Psoas muscle (tissue), 8 donors: ENCODE results near the gene FBRSL1. TPM values are rescaled to one million over a fixed set of nuclear protein-coding genes. Genes with fewer than 3 reads are reported as not detected.

Experiments used
- ATAC-seq, 4 donors: fragments of 200-7000 bp; cut with Tn5 transposase; one replicate each; pipeline ENCODE4 v1.9.1; 2020; ENCODE audit warnings: moderate library complexity in 3 of 4, mild to moderate bottlenecking in 2 of 4
- DNase-seq, 2 donors: peaks; one replicate each; pipeline ENCODE4 v3.0.0-alpha.2; 2020
- H3K27ac ChIP-seq: fragments of 200-600 bp; one replicate; pipeline ENCODE4 v1.8.0; 2022
- H3K27me3 ChIP-seq, 3 donors: fragments of 200-600 bp in 1 of 3; one replicate each; pipeline versions ENCODE4 v1.6.1 to v1.8.0; 2013 to 2022; ENCODE audit warnings: low read length in 2 of 3, mild to moderate bottlenecking in 2 of 3, moderate library complexity in 1 of 3; ENCODE audit not compliant: insufficient read depth in 3 of 3
- H3K36me3 ChIP-seq, 2 donors: fragments of 200-600 bp in 1 of 2; one replicate each; pipeline versions ENCODE4 v1.6.1 to v1.8.0; 2013 to 2022; ENCODE audit warnings: low read depth in 1 of 2, mild to moderate bottlenecking in 1 of 2, moderate library complexity in 1 of 2; ENCODE audit not compliant: insufficient read depth in 1 of 2
- H3K4me1 ChIP-seq: fragments of 200-600 bp; one replicate; pipeline ENCODE4 v1.8.0; 2022
- H3K4me3 ChIP-seq: fragments of 200-600 bp; one replicate; pipeline ENCODE4 v1.8.0; 2022; ENCODE audit warnings: mild to moderate bottlenecking
- H3K9me3 ChIP-seq: fragments of 200-600 bp; one replicate; pipeline ENCODE4 v1.8.0; 2022
- CTCF ChIP-seq: fragments of 200-600 bp; IDR thresholded peaks from one replicate; pipeline ENCODE4 v1.8.0; 2022; ENCODE audit warnings: antibody characterized with exemption
- WGBS, 3 donors: extraction: QIAGEN DNeasy Blood & Tissue Kit; methylation state at CpG; one replicate each; pipeline versions ENCODE4 v1.1.6 to v1.1.7; 2013; 5-methylcytosine and 5-hydroxymethylcytosine counted together
- intact Hi-C, 2 donors: fragments of 100-400 bp; cut with DNase I; formaldehyde crosslinking; loops; one replicate each; pipeline versions ENCODE4 v1.11.0 to v1.14.2; 2022
- polyA plus RNA-seq, 3 donors: library from polyadenylated mRNA; stranded (reverse); fragments of 200-250 nt; gene quantifications; one replicate each; pipeline ENCODE4 v1.2.3, GENCODE V29; 2013
- total RNA-seq, 4 donors: library from RNA; stranded (reverse); fragmentation: NEBNext Ultra II Directional in 2 of 4; extraction: Animal tissue kit (Norgen Biotek cat#: 25700) in 2 of 4; gene quantifications; one replicate each; pipeline versions ENCODE4 v1.2.1 to v1.2.4, GENCODE V29; 2021 to 2023
- donor health status: healthy with polysubstance abuse.
- donor health status: DM: no; HTN: no; CAD: no; lungs with moderate emphysema.
- donor health status: Bipolar disorder and iron deficiency.
- donor health status: healthy.
- donor health status: DM: yes; HTN: yes; CAD: no.
- donor health status: DM: no; HTN: no; CAD: no.
- donor health status: DM: no; HTN: no; CAD: no.
- donor health status: DM: yes; HTN: yes; CAD: no.

FBRSL1 gene
- total and polyA plus RNA-seq, 7 donors = 23.0 to 54.5 (median 40.1) TPM

GRCh38 chr12:132495629-132496357 lies 5.8 kb downstream of the FBRSL1 start:
- Histone ChIP-seq H3K4me3 (peak overlapping the region; percentile 32), H3K27ac (peak overlapping the region; percentile 74), H3K27me3 (no peaks in the 10 kb centered on the region), H3K9me3 (no peaks in the 10 kb centered on the region), H3K4me1 (peaks cover 90% of the 10 kb centered on the region), H3K36me3 (no peaks in the 10 kb centered on the region)
- no peak for TF ChIP-seq CTCF
- intact Hi-C loops = no loop called here
- DNase-seq (peak in 1 of 2 donors; percentile 43), ATAC-seq (peak; percentile 57 to 72 (median 60))
- 34 to 49% (median 40%) methylated on average over 30 to 31 of the region's 31 CpGs for WGBS, 3 donors

GRCh38 chr12:132496358-132496669 lies 6.4 kb downstream of the FBRSL1 start:
- H3K4me3 ChIP-seq = peak overlapping the region; percentile 32
- no peak for ATAC-seq
- peak overlapping the region; percentile 74 for H3K27ac ChIP-seq
- no peaks in the 10 kb centered on the region for H3K27me3 ChIP-seq
- TF ChIP-seq CTCF = no peak
- 75 to 84% (median 80%) methylated on average over 10 of the region's 10 CpGs for WGBS, 3 donors
- DNase-seq = no peak
- no peaks in the 10 kb centered on the region for H3K9me3 ChIP-seq
- peaks cover 91% of the 10 kb centered on the region for H3K4me1 ChIP-seq
- H3K36me3 ChIP-seq = no peaks in the 10 kb centered on the region
- intact Hi-C loops = no loop called here

- H3K27me3 ChIP-seq = no peaks in the 10 kb centered on the region
- ATAC-seq = no peak
- H3K4me3 ChIP-seq = no peak overlapping the region
- no peaks in the 10 kb centered on the region for H3K36me3 ChIP-seq
- peaks cover 91% of the 10 kb centered on the region for H3K4me1 ChIP-seq
- TF ChIP-seq CTCF = no peak
- no peak for DNase-seq
- no peak overlapping the region for H3K27ac ChIP-seq
- H3K9me3 ChIP-seq = no peaks in the 10 kb centered on the region
- WGBS, 3 donors = 92 to 94% (median 94%) methylated on average over 26 to 27 of the region's 27 CpGs
- intact Hi-C loops = no loop called here
Measured at GRCh38 chr12:132496710-132497109, 6.8 kb downstream of the FBRSL1 start.

GRCh38 chr12:132497514-132498405 lies 7.8 kb downstream of the FBRSL1 start:
- TF ChIP-seq CTCF = no peak

More at GRCh38 chr12:132497514-132498405, 7.8 kb downstream of the FBRSL1 start:
- no peaks in the 10 kb centered on the region for H3K9me3 ChIP-seq
- DNase-seq (no peak), ATAC-seq (no peak)
- no peaks in the 10 kb centered on the region for H3K27me3 ChIP-seq
- H3K36me3 ChIP-seq = no peaks in the 10 kb centered on the region
- no peak overlapping the region for H3K4me3 ChIP-seq
- H3K4me1 ChIP-seq = peaks cover 89% of the 10 kb centered on the region
- no peak overlapping the region for H3K27ac ChIP-seq
- intact Hi-C loops = no loop called here
- 82 to 87% (median 83%) methylated on average over 22 to 28 of the region's 28 CpGs for WGBS, 3 donors
